HEK293T (cell line): ENCODE measurements around the gene MMP11.

Source experiments
- ARNT ChIP-seq: fragments of 450-650 bp; IDR thresholded peaks from 2 replicates; pipeline ENCODE4 v1.6.1; 2017; ENCODE audit warnings: mild to moderate bottlenecking
- FOXA1 ChIP-seq: fragments of 450-650 bp; IDR thresholded peaks from 2 replicates; pipeline ENCODE4 v1.6.1; 2016; ENCODE audit warnings: mild to moderate bottlenecking
- ZNF384 ChIP-seq: fragments of 450-650 bp; IDR thresholded peaks from 2 replicates; pipeline ENCODE4 v1.6.1; 2016

GRCh38 chr22:23833017-23833751, 60.5 kb downstream of the MMP11 start:
- no peak for TF ChIP-seq ZNF384
- TF ChIP-seq FOXA1: no peak
- TF ChIP-seq ARNT: no peak
